ENCODE data around the gene GNAT1.

DNA sequence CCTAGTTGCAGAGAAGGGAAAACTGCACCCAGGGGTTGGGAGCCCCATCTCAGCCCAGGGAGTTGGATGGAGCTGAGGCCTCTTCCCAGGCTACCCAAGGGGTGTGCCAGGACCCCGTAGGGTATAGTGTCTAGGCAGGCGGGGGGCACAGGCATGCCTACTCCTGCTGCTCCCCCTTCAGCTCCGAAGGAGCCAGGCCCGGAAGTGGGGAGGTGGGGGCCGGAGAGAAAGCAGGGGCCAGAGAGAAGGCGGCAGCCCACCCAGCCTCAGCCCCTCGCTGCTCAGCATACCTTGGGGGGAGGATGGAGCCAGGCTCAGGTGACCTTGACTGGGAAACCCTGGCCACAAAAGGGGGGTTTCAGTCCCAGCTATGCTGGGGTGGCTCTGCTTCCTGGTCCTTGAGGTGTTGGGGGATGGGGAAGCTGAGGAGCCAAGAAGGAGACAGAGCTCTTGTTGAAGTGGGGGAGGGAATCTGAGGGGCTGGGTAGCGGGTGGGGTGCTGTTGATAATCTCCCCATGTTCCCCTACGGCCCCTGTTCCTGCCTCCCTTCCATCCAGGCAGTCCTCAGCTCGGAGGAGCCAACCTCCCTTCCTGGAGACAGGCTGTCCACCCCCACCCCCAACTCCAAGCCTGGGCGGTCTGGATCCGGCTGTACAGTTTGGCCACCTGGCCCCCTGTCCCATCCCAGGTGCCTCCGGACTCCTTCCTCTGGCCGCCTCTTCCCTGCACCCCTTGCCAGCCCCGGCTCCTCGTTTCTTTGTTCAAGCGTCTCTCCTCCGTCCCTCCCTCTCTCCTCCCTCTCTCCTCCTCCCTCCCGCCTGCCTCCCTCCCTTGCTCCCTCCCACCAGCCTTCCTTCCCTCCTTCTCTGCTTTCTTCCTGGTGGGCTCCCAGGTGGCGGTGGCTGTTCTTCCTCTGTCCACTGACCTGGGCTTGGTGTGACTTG, 34.6 kb upstream of the GNAT1 start:
- TF ChIP-seq, protein P1, sequence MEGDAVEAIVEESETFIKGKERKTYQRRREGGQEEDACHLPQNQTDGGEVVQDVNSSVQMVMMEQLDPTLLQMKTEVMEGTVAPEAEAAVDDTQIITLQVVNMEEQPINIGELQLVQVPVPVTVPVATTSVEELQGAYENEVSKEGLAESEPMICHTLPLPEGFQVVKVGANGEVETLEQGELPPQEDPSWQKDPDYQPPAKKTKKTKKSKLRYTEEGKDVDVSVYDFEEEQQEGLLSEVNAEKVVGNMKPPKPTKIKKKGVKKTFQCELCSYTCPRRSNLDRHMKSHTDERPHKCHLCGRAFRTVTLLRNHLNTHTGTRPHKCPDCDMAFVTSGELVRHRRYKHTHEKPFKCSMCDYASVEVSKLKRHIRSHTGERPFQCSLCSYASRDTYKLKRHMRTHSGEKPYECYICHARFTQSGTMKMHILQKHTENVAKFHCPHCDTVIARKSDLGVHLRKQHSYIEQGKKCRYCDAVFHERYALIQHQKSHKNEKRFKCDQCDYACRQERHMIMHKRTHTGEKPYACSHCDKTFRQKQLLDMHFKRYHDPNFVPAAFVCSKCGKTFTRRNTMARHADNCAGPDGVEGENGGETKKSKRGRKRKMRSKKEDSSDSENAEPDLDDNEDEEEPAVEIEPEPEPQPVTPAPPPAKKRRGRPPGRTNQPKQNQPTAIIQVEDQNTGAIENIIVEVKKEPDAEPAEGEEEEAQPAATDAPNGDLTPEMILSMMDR (conservative IDR thresholded peaks at IDR 0.05; ENCODE audit: low read length), result no peak
- TF ChIP-seq EZH2phosphoT487 (IDR thresholded peaks at IDR 0.05; ENCODE audit: borderline replicate concordance, low read depth, low read length), result no peak

Measured in OCI-LY7 (cell line).